Hepatocyte (in vitro differentiated cells): Measurements from ENCODE around the gene HYAL2. TPM values are rescaled to one million over a fixed set of nuclear protein-coding genes. Genes with fewer than 3 reads are reported as not detected.

Experiments
- DNase-seq: peaks from one replicate; pipeline ENCODE4 v3.0.0-alpha.2; 2016; ENCODE audit warnings: low spot score
- H2AFZ ChIP-seq: fragments of 200-600 bp; sonication (generic); 2 replicates; pipeline ENCODE4 v1.6.0; 2016; ENCODE audit warnings: antibody characterized with exemption, mild to moderate bottlenecking
- H3K27ac ChIP-seq: fragments of 200-600 bp; sonication (generic); 2 replicates; pipeline ENCODE4 v1.5.1; 2016; ENCODE audit warnings: mild to moderate bottlenecking
- H3K27me3 ChIP-seq: fragments of 200-600 bp; sonication (generic); 2 replicates; pipeline ENCODE4 v1.6.1; 2016
- H3K36me3 ChIP-seq: fragments of 200-600 bp; sonication (generic); replicated peaks from 2 replicates; pipeline ENCODE4 v1.5.1; 2016; ENCODE audit warnings: low read depth; ENCODE audit not compliant: insufficient read depth
- H3K4me1 ChIP-seq: fragments of 200-600 bp; sonication (generic); 2 replicates; pipeline ENCODE4 v1.5.1; 2016; ENCODE audit warnings: mild to moderate bottlenecking, moderate library complexity; ENCODE audit not compliant: insufficient read depth
- H3K4me2 ChIP-seq: fragments of 200-600 bp; sonication (generic); 2 replicates; pipeline ENCODE4 v1.6.0; 2016
- H3K4me3 ChIP-seq: fragments of 200-600 bp; sonication (generic); 2 replicates; pipeline ENCODE4 v1.5.1; 2016; ENCODE audit warnings: mild to moderate bottlenecking
- H3K79me2 ChIP-seq: fragments of 200-600 bp; sonication (generic); 2 replicates; pipeline ENCODE4 v1.6.0; 2017; ENCODE audit warnings: mild to moderate bottlenecking
- H3K9me2 ChIP-seq: fragments of 200-600 bp; sonication (generic); replicated peaks from 2 replicates; pipeline ENCODE4 v1.6.0; 2017; ENCODE audit warnings: mild to moderate bottlenecking; ENCODE audit not compliant: insufficient read depth
- H3K9me3 ChIP-seq: fragments of 200-600 bp; sonication (generic); 2 replicates; pipeline ENCODE4 v1.5.1; 2016; ENCODE audit warnings: low read depth, mild to moderate bottlenecking
- H4K20me1 ChIP-seq: fragments of 200-600 bp; sonication (generic); 2 replicates; pipeline ENCODE4 v1.6.0; 2016; ENCODE audit warnings: mild to moderate bottlenecking; ENCODE audit not compliant: insufficient read depth, poor library complexity, severe bottlenecking
- CTCF ChIP-seq: fragments of 200-600 bp; sonication (generic); IDR thresholded peaks from 2 replicates; pipeline ENCODE4 v1.5.1; 2016; ENCODE audit warnings: antibody characterized with exemption, mild to moderate bottlenecking; ENCODE audit not compliant: poor library complexity
- EZH2 ChIP-seq: fragments of 200-600 bp; sonication (generic); IDR thresholded peaks from 2 replicates; pipeline ENCODE4 v1.6.1; 2016; ENCODE audit warnings: antibody characterized with exemption, mild to moderate bottlenecking, borderline replicate concordance
- EZH2phosphoT487 ChIP-seq: fragments of 200-600 bp; sonication (generic); IDR thresholded peaks from one replicate; pipeline ENCODE4 v1.6.1; 2018; ENCODE audit warnings: antibody characterized with exemption, mild to moderate bottlenecking, low read depth, moderate library complexity; ENCODE audit not compliant: unreplicated experiment, severe bottlenecking
- WGBS: methylation state at CpG from one replicate; pipeline ENCODE4 v1.1.6; 2016; ENCODE audit warnings: low lambda C conversion rate; ENCODE audit errors: missing lambda C conversion rate; 5-methylcytosine and 5-hydroxymethylcytosine counted together
- polyA plus RNA-seq: library from polyadenylated mRNA; unstranded; fragments of >200 nt; fragmentation: Nextera tagmentation; extraction: Ambion mirVana; gene quantifications from 2 replicates; pipeline ENCODE4 v1.2.1, GENCODE V29; 2016
- total RNA-seq: library from RNA; depleted of rRNA; stranded (reverse); fragments of >200 nt; gene quantifications from 2 replicates; pipeline ENCODE4 v1.2.3, GENCODE V29; 2014

Gene HYAL2
- total and polyA plus RNA-seq, 2 experiments from 2014 or later = 75.4 to 125 TPM

GRCh38 chr3:50279255-50280016 is 43.1 kb downstream of the HYAL2 start:
- Histone ChIP-seq H3K4me2 (no peak overlapping the region), H3K36me3 (no peaks in the 10 kb centered on the region)
- 91% methylated on average over 8 of the region's 8 CpGs for WGBS

GRCh38 chr3:50278880-50279224 is 43.7 kb downstream of the HYAL2 start, which contains the start of gene LSMEM2:
LSMEM2 (plus strand) TSS chr3:50279087; CDS start chr3:50279114, 27 bp downstream.
- Histone ChIP-seq H2AFZ (no peak within 1 kb of the TSS), H3K79me2 (no peaks in the 10 kb centered on the region), H3K27ac (no peak within 1 kb of the TSS), H4K20me1 (no peaks in the 10 kb centered on the region), H3K9me3 (no peaks in the 10 kb centered on the region), H3K36me3 (no peaks in the 10 kb centered on the region), H3K4me2 (no peak within 1 kb of the TSS), H3K4me3 (no peak within 1 kb of the TSS), H3K27me3 (peaks cover 10% of the 10 kb centered on the region), H3K9me2 (no peaks in the 10 kb centered on the region), H3K4me1 (no peaks in the 10 kb centered on the region)
- no peak for DNase-seq
- WGBS = 90% methylated on average over 2 of the region's 2 CpGs
- TF ChIP-seq EZH2phosphoT487 (no peak), CTCF (no peak), EZH2 (no peak)

More at GRCh38 chr3:50279255-50280016, 43.1 kb downstream of the HYAL2 start:
- DNase-seq = no peak
- no peak overlapping the region for H3K27ac ChIP-seq
- no peak overlapping the region for H3K4me3 ChIP-seq
- no peaks in the 10 kb centered on the region for H3K79me2 ChIP-seq
- H3K27me3 ChIP-seq = peaks cover 9% of the 10 kb centered on the region
- no peaks in the 10 kb centered on the region for H3K9me2 ChIP-seq
- H4K20me1 ChIP-seq = no peaks in the 10 kb centered on the region
- no peaks in the 10 kb centered on the region for H3K9me3 ChIP-seq
- H3K4me1 ChIP-seq = no peaks in the 10 kb centered on the region
- no peak overlapping the region for H2AFZ ChIP-seq
- TF ChIP-seq CTCF = no peak
- TF ChIP-seq EZH2 = no peak

GRCh38 chr3:50278123-50278879 is 44.2 kb downstream of the HYAL2 start:
- Histone ChIP-seq H3K79me2 (no peaks in the 10 kb centered on the region), H3K27ac (no peak overlapping the region), H4K20me1 (no peaks in the 10 kb centered on the region), H3K27me3 (peaks cover 10% of the 10 kb centered on the region), H3K9me3 (no peaks in the 10 kb centered on the region), H3K36me3 (no peaks in the 10 kb centered on the region), H3K9me2 (no peaks in the 10 kb centered on the region), H3K4me3 (no peak overlapping the region), H3K4me2 (no peak overlapping the region), H2AFZ (no peak overlapping the region), H3K4me1 (no peaks in the 10 kb centered on the region)
- no peak for TF ChIP-seq EZH2
- no peak for TF ChIP-seq CTCF
- no peak for TF ChIP-seq EZH2phosphoT487
- DNase-seq = no peak
- WGBS = 83% methylated on average over 4 of the region's 4 CpGs
